ENCODE results near the gene ELFN1. TPM values are rescaled to one million over a fixed set of nuclear protein-coding genes. Genes with fewer than 3 reads are reported as not detected.

ELFN1 gene
- total and polyA plus RNA-seq, 10 of the 15 experiments (the other 5 are each of a cell fraction or from before 2014, with no cell fraction given), result 0.04 TPM; not detected in 9

GRCh38 chr7:1721047-1721690, 51.1 kb downstream of the ELFN1 start:
- Histone ChIP-seq H3K9ac (ENCODE audit: control insufficient read depth, insufficient read depth, low read length) (no peak overlapping the region), H3K36me3 (ENCODE audit: control insufficient read depth in 2 of 2, insufficient read depth in 2 of 2, low read length in 1 of 2) (no peaks in the 10 kb centered on the region)
- whole genome bisulfite sequencing (ENCODE audit: insufficient coverage, insufficient replicate concordance, low lambda C conversion rate, missing lambda C conversion rate), result 33% methylated on average over 14 of the region's 14 CpGs

More at GRCh38 chr7:1721047-1721690, 51.1 kb downstream of the ELFN1 start:
- Histone ChIP-seq H4K20me1 (ENCODE audit: control insufficient read depth, insufficient read depth) (no peaks in the 10 kb centered on the region), H3K27me3 (replicated peaks in 1 of 2; ENCODE audit: control insufficient read depth in 2 of 2, insufficient read depth in 2 of 2, low read length in 1 of 2) (no peaks in the 10 kb centered on the region), H3K9me3 (replicated peaks; ENCODE audit: control insufficient read depth, insufficient read depth, low read length) (no peaks in the 10 kb centered on the region), H3K4me1 (ENCODE audit: control insufficient read depth, insufficient read depth, low read length) (no peaks in the 10 kb centered on the region), H3K4me3 (no peak overlapping the region), H3K79me2 (ENCODE audit: control insufficient read depth, insufficient read depth, low read length) (no peaks in the 10 kb centered on the region), H3K27ac (ENCODE audit: control insufficient read depth, insufficient read depth) (no peak overlapping the region), H3K4me2 (ENCODE audit: control insufficient read depth, insufficient read depth) (no peak overlapping the region), H2AFZ (ENCODE audit: control insufficient read depth, low read depth, low read length) (no peak overlapping the region)
- ATAC-seq (no peak), FAIRE-seq (no peak), DNase-seq (ENCODE audit: low read depth, low spot score) (no peak)
- CTCF ChIA-PET, result interaction anchor here (0.5 kb wide), 1 partner anchor 1077 kb away, joined by 3 read pairs; no protein-coding TSS in a partner anchor
- intact Hi-C loops (cut with micrococcal nuclease; ENCODE audit: unreplicated experiment) (no loop called here), in situ Hi-C loops (cut with MboI) (no loop called here)
- RAD21 ChIA-PET (ENCODE audit: unreplicated experiment), result no interaction called here
- SMC1A ChIA-PET (ENCODE audit: uncharacterized antibody, unreplicated experiment), result no interaction called here
- TF ChIP-seq CREB1 (IDR thresholded peaks at IDR 0.05; ENCODE audit: low read depth) (no peak), SP1 (IDR thresholded peaks at IDR 0.05; ENCODE audit: low read depth, low read length) (no peak), ZNF622 (IDR thresholded peaks at IDR 0.05) (no peak), RCOR1 (conservative IDR thresholded peaks at IDR 0.05; ENCODE audit: low read depth, low read length) (no peak), CEBPZ (IDR thresholded peaks at IDR 0.05; ENCODE audit: low read depth, low read length) (no peak), PML (IDR thresholded peaks at IDR 0.05; ENCODE audit: low read length) (no peak)
- POLR2A ChIA-PET, result interaction anchor here (1.1 kb wide), 1 partner anchor 11 kb away, joined by 3 read pairs; no protein-coding TSS in a partner anchor
- BruUV-seq (replicated peaks), result no TSS peak

All from GM12878 (cell line).